ENCODE results near the gene TMEM89.
A peak's percentile ranks its signal among the peaks of the same experiment; 100 is the strongest.

The TMEM89 gene

DNA sequence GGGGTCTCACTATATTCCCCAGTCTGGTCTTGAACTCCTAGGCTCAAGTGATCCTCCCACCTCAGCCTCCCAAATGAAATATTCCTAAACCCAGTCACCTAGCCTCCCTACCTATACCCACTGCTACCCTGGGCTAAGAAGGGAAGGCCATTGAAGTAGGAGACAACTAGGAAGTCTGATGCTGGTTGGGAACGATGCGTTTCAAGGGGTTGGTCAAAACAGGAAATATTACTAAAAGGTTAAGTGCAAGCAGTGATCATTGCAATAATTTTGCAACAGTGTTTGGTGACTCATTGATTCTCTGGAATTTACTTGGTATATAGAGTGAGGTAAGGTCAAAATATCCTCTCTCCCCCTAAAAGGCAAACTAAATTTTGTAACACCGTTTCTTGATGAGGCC lies 7.5 kb downstream of the TMEM89 start:
- peak; percentile 87 for DNase-seq (ENCODE audit: low read depth)
- no peak overlapping the region for H3K4me3 ChIP-seq (ENCODE audit: low read length)
- TF ChIP-seq, protein P1, sequence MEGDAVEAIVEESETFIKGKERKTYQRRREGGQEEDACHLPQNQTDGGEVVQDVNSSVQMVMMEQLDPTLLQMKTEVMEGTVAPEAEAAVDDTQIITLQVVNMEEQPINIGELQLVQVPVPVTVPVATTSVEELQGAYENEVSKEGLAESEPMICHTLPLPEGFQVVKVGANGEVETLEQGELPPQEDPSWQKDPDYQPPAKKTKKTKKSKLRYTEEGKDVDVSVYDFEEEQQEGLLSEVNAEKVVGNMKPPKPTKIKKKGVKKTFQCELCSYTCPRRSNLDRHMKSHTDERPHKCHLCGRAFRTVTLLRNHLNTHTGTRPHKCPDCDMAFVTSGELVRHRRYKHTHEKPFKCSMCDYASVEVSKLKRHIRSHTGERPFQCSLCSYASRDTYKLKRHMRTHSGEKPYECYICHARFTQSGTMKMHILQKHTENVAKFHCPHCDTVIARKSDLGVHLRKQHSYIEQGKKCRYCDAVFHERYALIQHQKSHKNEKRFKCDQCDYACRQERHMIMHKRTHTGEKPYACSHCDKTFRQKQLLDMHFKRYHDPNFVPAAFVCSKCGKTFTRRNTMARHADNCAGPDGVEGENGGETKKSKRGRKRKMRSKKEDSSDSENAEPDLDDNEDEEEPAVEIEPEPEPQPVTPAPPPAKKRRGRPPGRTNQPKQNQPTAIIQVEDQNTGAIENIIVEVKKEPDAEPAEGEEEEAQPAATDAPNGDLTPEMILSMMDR (conservative IDR thresholded peaks at IDR 0.05; ENCODE audit: low read length): no peak

DNA sequence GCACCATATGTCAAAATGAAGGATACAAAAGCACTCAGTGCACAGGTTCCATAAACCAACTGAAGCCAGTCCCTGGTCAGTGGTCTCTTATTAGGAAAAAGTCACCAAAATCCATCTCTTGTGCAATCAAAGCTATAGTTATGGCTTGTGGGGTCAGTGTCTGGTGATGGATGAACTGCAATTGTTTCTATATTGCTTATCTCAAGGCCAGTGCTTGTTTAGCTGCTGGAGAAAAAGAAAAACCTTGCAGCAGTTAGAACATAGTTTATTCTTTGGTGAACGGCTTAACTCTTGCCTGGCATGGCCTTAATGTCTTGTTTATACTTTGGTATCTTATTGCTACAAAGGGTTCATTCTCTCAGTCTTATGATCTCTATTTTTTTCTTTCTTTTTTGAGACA lies 9.3 kb downstream of the TMEM89 start:
- no peak overlapping the region for H3K4me3 ChIP-seq (ENCODE audit: low read length)
- no peak for DNase-seq (ENCODE audit: low read depth)
- TF ChIP-seq, protein P1 (conservative IDR thresholded peaks at IDR 0.05; ENCODE audit: low read length): no peak

DNA sequence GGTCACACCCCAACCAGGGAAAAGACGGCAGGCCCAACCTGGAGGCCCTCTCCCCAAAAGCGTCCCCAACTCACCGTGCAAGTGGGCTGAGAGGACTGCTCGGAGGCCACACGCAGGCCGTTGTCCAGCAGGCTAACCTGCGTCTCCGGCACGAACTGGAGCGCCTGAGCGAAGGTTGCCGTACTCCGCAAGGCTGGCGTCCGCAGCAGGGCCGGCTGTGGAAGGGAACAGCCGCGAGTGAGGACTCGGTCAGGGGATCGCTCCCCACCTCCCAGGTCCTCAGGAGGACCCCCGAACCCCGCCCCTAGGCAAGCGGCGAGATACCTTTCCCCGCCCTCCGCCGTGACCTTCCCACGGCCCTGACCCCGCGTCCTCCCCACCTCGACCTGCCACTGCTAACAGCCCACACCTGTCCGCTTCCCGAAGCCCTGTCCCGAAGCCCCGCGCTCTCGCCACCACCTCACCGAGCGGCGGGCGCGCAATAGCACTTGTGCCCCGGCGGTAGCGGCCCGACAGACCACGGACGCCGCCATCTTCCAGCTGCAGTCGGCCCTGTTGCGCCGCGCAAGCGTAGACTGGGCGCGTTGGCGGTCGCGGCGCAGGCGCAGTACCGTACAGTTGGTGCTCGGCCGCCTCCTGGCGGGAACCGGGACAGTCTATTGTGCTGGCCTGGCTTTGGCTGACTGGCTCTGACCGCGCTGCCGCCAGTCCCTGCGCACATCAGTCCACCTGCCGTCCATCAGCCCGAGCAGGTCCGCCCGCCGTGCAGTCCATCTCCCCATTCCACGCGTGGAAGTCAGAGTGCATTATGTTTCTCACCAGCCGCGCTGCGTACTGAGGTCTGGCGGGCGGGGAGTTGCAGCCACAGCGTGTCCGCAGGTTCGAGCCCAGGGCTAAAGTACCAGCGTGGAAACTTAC lies 12.2 kb downstream of the TMEM89 start, which contains the start of gene UQCRC1:
UQCRC1 (minus strand) TSS at position 559 of the 918 bp plus-strand sequence; CDS start at position 533, 26 bp downstream.
- peak; percentile 89 for DNase-seq (ENCODE audit: low read depth)

DNA sequence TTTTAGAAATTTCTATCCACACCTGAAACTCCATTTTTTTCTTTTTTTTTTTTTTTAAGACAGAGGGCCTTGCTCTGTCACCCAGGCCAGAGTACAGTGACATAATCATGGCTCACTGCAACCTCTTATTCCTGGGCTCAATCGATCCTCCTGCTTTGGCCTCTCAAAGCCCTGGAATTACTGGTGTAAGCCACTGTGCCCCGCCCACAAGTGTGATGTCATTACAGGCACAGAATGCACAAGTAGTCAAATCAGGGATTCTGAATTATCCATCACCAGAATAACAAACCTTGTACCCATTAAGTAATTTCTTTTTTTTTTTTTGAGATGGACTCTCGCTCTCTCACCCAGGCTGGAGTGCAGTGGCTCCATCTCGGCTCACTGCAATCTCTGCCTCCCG lies 14.1 kb downstream of the TMEM89 start:
- no peak overlapping the region for H3K4me3 ChIP-seq (ENCODE audit: low read length)
- DNase-seq (ENCODE audit: low read depth): no peak
- TF ChIP-seq, protein P1 (conservative IDR thresholded peaks at IDR 0.05; ENCODE audit: low read length): no peak

More for the DNA sequence above, 12.2 kb downstream of the TMEM89 start, which contains the start of gene UQCRC1:
- peak within 1 kb of the TSS; percentile 96 for H3K4me3 ChIP-seq (ENCODE audit: low read length)
- TF ChIP-seq, protein P1 (conservative IDR thresholded peaks at IDR 0.05; ENCODE audit: low read length): peak; percentile 72

DNA sequence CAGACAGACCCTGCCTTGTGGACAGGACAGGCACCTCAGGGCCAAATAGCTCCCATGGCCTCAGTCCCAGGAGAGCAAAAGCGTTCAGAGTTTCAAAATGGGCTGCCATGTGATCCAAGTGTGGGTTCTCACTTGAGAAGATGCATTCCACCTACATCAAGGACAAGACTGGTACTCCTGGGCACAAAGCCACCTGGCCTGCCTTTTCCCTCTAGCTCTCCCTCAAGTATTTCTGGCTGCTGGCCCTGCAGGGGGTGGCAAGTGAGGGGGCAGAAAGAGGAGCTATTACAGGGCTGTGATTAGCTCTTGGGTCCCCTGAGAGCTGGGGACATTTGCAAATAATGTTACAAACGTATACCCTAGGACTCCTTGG lies 20.0 kb downstream of the TMEM89 start:
- TF ChIP-seq, protein P1 (conservative IDR thresholded peaks at IDR 0.05; ENCODE audit: low read length): no peak
- H3K4me3 ChIP-seq (ENCODE audit: low read length): no peak overlapping the region

DNA sequence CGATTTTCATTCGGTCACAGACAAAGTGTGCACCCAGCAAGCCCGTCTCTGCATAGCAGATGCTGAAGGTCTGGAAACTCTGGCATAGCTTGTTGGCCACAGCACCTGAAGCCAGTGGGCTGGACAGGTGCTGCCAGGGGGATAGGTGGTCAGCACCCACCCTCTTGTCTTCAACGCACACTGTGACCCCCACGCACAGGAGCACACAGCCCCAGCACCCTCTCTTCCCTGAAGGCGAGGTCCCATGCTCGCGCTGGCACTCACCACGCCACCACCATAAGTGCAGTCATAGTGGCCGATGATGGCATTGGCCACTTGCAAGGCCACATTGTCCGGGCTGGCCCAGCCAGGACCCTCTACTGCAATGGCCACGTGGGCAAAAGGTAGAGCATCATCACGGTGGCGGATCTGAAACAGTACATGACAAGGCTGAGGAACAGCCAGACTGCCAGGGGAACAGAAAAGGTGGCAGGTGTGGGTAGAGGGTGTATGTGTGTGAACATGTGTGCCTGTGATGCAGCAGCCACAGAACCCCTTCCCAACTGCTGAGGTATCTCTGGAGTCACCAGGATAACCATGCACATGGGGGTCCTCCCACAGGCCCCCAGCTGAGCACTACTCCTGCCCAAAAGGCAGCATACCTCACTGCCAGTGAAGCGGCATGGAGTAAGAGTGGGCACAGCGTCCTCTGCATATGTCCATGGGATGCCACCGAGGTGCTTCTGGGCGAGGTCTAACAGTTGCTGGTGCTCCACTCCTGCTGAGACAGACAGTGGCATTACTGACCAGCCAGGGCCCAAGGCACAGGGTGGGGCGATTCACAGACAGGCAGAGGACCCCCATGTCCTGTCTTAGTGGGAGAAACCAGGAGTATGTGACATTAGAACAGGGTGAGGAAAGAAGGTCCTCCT lies 20.6 kb downstream of the TMEM89 start:
- DNase-seq (ENCODE audit: low read depth): no peak
- TF ChIP-seq, protein P1 (conservative IDR thresholded peaks at IDR 0.05; ENCODE audit: low read length): no peak
- H3K4me3 ChIP-seq (ENCODE audit: low read length): no peak overlapping the region

More for the DNA sequence above, 20.0 kb downstream of the TMEM89 start:
- no peak for DNase-seq (ENCODE audit: low read depth)

Data from AG10803 (cell line).